CD4-positive, alpha-beta T cell (primary cell): ENCODE results near the gene SRRD. TPM values are rescaled to one million over a fixed set of nuclear protein-coding genes. Genes with fewer than 3 reads are reported as not detected.

Source experiments
- ATAC-seq: fragments of 200-7000 bp; cut with Tn5 transposase; one replicate; pipeline ENCODE4 v1.10.0; 2022; ENCODE audit warnings: mild to moderate bottlenecking; ENCODE audit not compliant: poor library complexity
- CTCF ChIA-PET: fragments of 350-600 bp; sonication (Branson Sonifier 250); formaldehyde crosslinking; loops from one replicate; lab custom pipeline; 2021; ENCODE audit warnings: antibody characterized with exemption, inconsistent platforms; lab: Charles Lee
- POLR2A ChIA-PET: fragments of 350-600 bp; sonication (Branson Sonifier 250); formaldehyde crosslinking; loops from one replicate; lab custom pipeline; 2021; ENCODE audit warnings: antibody characterized with exemption, inconsistent platforms; lab: Charles Lee
- DNase-seq, 14 experiments: peaks; one replicate each; pipeline ENCODE4 v3.0.0-alpha.2; 2013 to 2020; ENCODE audit warnings: mixed read lengths in 2 of 14
- H3K27ac ChIP-seq, 2 donors: one replicate each; pipeline versions ENCODE4 v1.5.1 to v1.7.0; 2013; ENCODE audit warnings: low read length in 2 of 2, low read depth in 1 of 2, mild to moderate bottlenecking in 1 of 2
- H3K27me3 ChIP-seq, 2 experiments: 1 replicate in 1 of 2; 2 replicates in 1 of 2; pipeline versions ENCODE4 v1.6.1 to v1.7.0; 2013; ENCODE audit warnings: low read length in 2 of 2, control low read depth in 1 of 2, mild to moderate bottlenecking in 1 of 2, moderate library complexity in 1 of 2; ENCODE audit not compliant: insufficient read depth in 2 of 2, control insufficient read depth in 1 of 2
- H3K36me3 ChIP-seq: one replicate; pipeline ENCODE4 v1.6.1; 2013; ENCODE audit warnings: low read length, control low read depth; ENCODE audit not compliant: insufficient read depth
- H3K4me1 ChIP-seq: one replicate; pipeline ENCODE4 v1.6.1; 2013; ENCODE audit warnings: low read length, control low read depth; ENCODE audit not compliant: insufficient read depth
- H3K4me3 ChIP-seq: one replicate; pipeline ENCODE4 v1.5.1; 2013; ENCODE audit warnings: mild to moderate bottlenecking, low read length, moderate library complexity
- H3K9me3 ChIP-seq, 2 experiments: 1 replicate in 1 of 2; 2 replicates in 1 of 2; pipeline versions ENCODE4 v1.6.1 to v1.7.0; 2013; ENCODE audit warnings: low read length in 2 of 2, mild to moderate bottlenecking in 2 of 2, control low read depth in 1 of 2, moderate library complexity in 1 of 2; ENCODE audit not compliant: control insufficient read depth in 1 of 2, insufficient read depth in 1 of 2
- H3K27ac Mint-ChIP-seq: one replicate; pipeline ENCODE4 v1.8.0; 2020; ENCODE audit warnings: mixed read lengths
- H3K27me3 Mint-ChIP-seq: one replicate; pipeline ENCODE4 v1.8.0; 2021; ENCODE audit warnings: mixed read lengths
- H3K36me3 Mint-ChIP-seq: one replicate; pipeline ENCODE4 v1.8.0; 2021; ENCODE audit warnings: low read depth, mixed read lengths
- H3K4me1 Mint-ChIP-seq: one replicate; pipeline ENCODE4 v1.8.0; 2021; ENCODE audit warnings: low read depth, mixed read lengths
- H3K4me3 Mint-ChIP-seq: one replicate; pipeline ENCODE4 v1.8.0; 2020; ENCODE audit warnings: mild to moderate bottlenecking, mixed read lengths
- H3K9me3 Mint-ChIP-seq: one replicate; pipeline ENCODE4 v1.8.0; 2020; ENCODE audit warnings: mixed read lengths
- intact Hi-C, 2 experiments: fragments of 100-400 bp; cut with DNase I in 1 of 2; cut with micrococcal nuclease in 1 of 2; formaldehyde crosslinking; loops; one replicate each; pipeline versions ENCODE4 v1.15.1 to v1.9.0; 2023 to 2025; cut with DNase I, micrococcal nuclease
- total RNA-seq, 174 experiments: library from RNA in 2 of 174; stranded (reverse) in 2 of 174; gene quantifications; one replicate each; pipeline ENCODE4 v1.2.3 and lab custom pipeline; 2021 to 2026
- TF ChIP-seq, protein P1 (sequence below): fragments of 200-600 bp; IDR thresholded peaks from one replicate; pipeline ENCODE4 v1.8.0; 2022; ENCODE audit warnings: antibody characterized with exemption, mild to moderate bottlenecking

SRRD gene
- total RNA-seq, 2 experiments from 2014 or later, result 25.8 to 27.2 TPM

DNA sequence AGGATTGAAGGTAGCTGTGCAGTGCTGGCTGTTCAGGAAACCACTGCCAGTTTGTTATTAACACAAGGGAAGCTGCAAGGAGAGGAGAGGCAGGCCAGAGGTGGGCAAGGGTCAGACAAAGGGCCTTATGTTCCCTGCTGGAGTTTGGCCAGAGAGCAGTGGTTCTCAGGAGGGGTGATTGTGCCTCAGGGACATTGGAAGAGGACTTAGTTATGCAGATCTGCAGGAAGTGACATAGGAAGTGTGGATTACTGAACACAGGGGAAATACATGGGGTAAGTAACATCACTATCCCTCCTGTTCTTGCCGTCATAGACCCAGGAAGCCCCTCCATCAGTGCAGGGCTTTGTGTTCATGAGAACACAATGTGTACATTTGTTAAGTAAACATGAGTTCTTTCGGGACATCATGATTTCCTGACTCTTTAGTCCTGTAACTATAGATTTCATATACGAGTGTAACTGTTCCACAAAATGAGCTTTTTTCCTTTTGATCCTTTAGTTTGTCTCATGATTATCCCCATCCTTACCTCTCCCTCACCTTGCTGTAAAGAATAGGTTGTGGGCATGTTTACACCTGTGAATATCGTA is 5.9 kb downstream of the SRRD start:
- no peaks in the 10 kb centered on the region for H3K9me3 Mint-ChIP-seq
- H3K36me3 ChIP-seq, result peaks cover 70% of the 10 kb centered on the region
- no peaks in the 10 kb centered on the region for H3K27me3 Mint-ChIP-seq
- H3K9me3 ChIP-seq, result no peaks in the 10 kb centered on the region
- H3K4me3 Mint-ChIP-seq, result no peak overlapping the region
- no peaks in the 10 kb centered on the region for H3K27me3 ChIP-seq
- peaks cover 20% of the 10 kb centered on the region for H3K4me1 Mint-ChIP-seq
- peaks cover 79% of the 10 kb centered on the region for H3K36me3 Mint-ChIP-seq
- H3K27ac ChIP-seq, result no peak overlapping the region
- TF ChIP-seq, protein P1, sequence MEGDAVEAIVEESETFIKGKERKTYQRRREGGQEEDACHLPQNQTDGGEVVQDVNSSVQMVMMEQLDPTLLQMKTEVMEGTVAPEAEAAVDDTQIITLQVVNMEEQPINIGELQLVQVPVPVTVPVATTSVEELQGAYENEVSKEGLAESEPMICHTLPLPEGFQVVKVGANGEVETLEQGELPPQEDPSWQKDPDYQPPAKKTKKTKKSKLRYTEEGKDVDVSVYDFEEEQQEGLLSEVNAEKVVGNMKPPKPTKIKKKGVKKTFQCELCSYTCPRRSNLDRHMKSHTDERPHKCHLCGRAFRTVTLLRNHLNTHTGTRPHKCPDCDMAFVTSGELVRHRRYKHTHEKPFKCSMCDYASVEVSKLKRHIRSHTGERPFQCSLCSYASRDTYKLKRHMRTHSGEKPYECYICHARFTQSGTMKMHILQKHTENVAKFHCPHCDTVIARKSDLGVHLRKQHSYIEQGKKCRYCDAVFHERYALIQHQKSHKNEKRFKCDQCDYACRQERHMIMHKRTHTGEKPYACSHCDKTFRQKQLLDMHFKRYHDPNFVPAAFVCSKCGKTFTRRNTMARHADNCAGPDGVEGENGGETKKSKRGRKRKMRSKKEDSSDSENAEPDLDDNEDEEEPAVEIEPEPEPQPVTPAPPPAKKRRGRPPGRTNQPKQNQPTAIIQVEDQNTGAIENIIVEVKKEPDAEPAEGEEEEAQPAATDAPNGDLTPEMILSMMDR, result no peak
- H3K4me1 ChIP-seq, result peaks cover 8% of the 10 kb centered on the region
- H3K4me3 ChIP-seq, result no peak overlapping the region
- no peak for ATAC-seq
- no peak for DNase-seq
- no peak overlapping the region for H3K27ac Mint-ChIP-seq
- CTCF ChIA-PET, result interaction anchor here (2.0 kb wide), 1 partner anchor 13 kb away, joined by 6 read pairs; no protein-coding TSS in a partner anchor
- POLR2A ChIA-PET, result no interaction called here
- intact Hi-C loops, result no loop called here

DNA sequence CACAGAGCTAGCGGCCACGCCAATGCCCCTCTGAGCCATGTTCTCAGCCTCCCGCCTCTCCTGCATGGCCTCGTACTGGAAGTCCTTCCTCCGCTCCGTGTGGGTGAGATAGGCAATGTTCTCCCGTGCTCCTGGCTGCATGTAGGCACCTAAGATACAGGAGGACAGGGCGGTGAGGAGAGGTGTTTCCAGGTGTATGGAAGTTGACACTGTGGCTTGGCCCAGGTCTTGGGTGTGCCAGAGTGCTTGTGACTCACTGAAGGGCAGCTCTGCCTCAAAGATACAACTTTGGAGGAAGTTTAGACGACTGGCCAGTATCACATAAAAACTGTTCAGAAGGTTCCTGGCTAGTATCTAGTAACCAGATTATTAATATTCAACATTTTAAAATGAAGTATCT is 8.5 kb downstream of the SRRD start:
- Mint-ChIP-seq H3K4me3 (no peak overlapping the region), H3K36me3 (peaks cover 95% of the 10 kb centered on the region), H3K9me3 (no peaks in the 10 kb centered on the region), H3K27me3 (no peaks in the 10 kb centered on the region), H3K4me1 (no peaks in the 10 kb centered on the region), H3K27ac (no peak overlapping the region)
- Histone ChIP-seq H3K36me3 (peaks cover 92% of the 10 kb centered on the region), H3K9me3 (no peaks in the 10 kb centered on the region), H3K27ac (no peak overlapping the region), H3K27me3 (no peaks in the 10 kb centered on the region), H3K4me3 (no peak overlapping the region), H3K4me1 (no peaks in the 10 kb centered on the region)
- ChIA-PET CTCF (no interaction called here), POLR2A (no interaction called here)
- intact Hi-C loops, result no loop called here
- no peak for ATAC-seq
- TF ChIP-seq, protein P1, result no peak
- DNase-seq, result no peak

DNA sequence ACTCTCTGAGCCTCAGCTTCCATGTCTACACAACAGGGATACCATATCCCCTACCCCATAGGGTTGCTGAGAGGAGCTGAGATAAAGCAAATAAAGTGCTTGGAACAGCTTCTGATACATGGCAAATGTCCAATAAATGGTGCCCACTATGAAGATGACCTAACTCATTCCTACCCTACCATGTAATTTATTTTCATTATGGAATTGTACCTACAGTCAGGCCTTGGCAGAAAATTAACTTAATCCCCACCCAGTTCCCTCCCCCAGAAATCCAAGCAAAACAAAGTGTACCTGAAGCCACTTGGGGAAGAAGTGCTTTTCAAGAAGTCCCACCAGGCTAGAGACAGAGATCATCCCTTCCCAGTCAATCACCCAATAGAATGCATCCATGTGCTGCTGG is 10.8 kb downstream of the SRRD start:
- peaks cover 92% of the 10 kb centered on the region for H3K36me3 Mint-ChIP-seq
- Histone ChIP-seq H3K27me3 (no peaks in the 10 kb centered on the region), H3K4me1 (no peaks in the 10 kb centered on the region), H3K4me3 (no peak overlapping the region), H3K27ac (no peak overlapping the region), H3K9me3 (no peaks in the 10 kb centered on the region), H3K36me3 (peaks cover 84% of the 10 kb centered on the region)
- no peak for DNase-seq
- no peaks in the 10 kb centered on the region for H3K27me3 Mint-ChIP-seq
- POLR2A ChIA-PET, result interaction anchor here (2.8 kb wide), 1 partner anchor 11 kb away, joined by 22 read pairs; the partner anchor contains the start of genes HPS4 and SRRD
- no peak for ATAC-seq
- H3K4me1 Mint-ChIP-seq, result no peaks in the 10 kb centered on the region
- CTCF ChIA-PET, result interaction anchor here (1.7 kb wide), 1 partner anchor 8 kb away, joined by 5 read pairs; no protein-coding TSS in a partner anchor
- H3K27ac Mint-ChIP-seq, result no peak overlapping the region
- H3K4me3 Mint-ChIP-seq, result no peak overlapping the region
- no peaks in the 10 kb centered on the region for H3K9me3 Mint-ChIP-seq
- TF ChIP-seq, protein P1, result no peak
- intact Hi-C loops, result no loop called here
